Frontal cortex (tissue), 4 donors: ENCODE measurements around the gene PFKFB2. TPM values are rescaled to one million over a fixed set of nuclear protein-coding genes. Genes with fewer than 3 reads are reported as not detected.

ENCODE experiments used
- DNase-seq, 2 donors: peaks; one replicate each; pipeline ENCODE4 v3.0.0; 2012; ENCODE audit warnings: low spot score in 2 of 2
- FAIRE-seq: peaks from 2 replicates; lab custom pipeline; 2012; peaks lifted over from hg19 to GRCh38; lab: Jason Lieb, UNC
- total RNA-seq: library from RNA; depleted of rRNA; stranded (reverse); fragments of >200 nt; gene quantifications from one replicate; pipeline ENCODE4 v1.2.3, GENCODE V29; 2014
- donor health status: control.
- donor health status: control.
- donor health status: control.

Gene PFKFB2
- 9.4 TPM for total RNA-seq

- FAIRE-seq: no peak
Measured at GRCh38 chr1:207052911-207053769, at the start of gene PFKFB2. Gene PFKFB2, plus strand, starts transcription at chr1:207053275. Its CDS starts 1,443 bp downstream, at chr1:207054718.

GRCh38 chr1:207004931-207005830, 47.9 kb upstream of the PFKFB2 start:
- no peak for FAIRE-seq
- DNase-seq: no peak

More at GRCh38 chr1:207052911-207053769, at the start of gene PFKFB2:
- peak; percentile 74 to 89 for DNase-seq

GRCh38 chr1:207006083-207006482, 47.0 kb upstream of the PFKFB2 start:
- no peak for FAIRE-seq
- no peak for DNase-seq

- DNase-seq (no peak), FAIRE-seq (no peak)
Measured at GRCh38 chr1:207006914-207007313, 46.2 kb upstream of the PFKFB2 start.

- no peak for FAIRE-seq
- DNase-seq: no peak
Measured at GRCh38 chr1:207007352-207008033, 45.6 kb upstream of the PFKFB2 start.

DNA sequence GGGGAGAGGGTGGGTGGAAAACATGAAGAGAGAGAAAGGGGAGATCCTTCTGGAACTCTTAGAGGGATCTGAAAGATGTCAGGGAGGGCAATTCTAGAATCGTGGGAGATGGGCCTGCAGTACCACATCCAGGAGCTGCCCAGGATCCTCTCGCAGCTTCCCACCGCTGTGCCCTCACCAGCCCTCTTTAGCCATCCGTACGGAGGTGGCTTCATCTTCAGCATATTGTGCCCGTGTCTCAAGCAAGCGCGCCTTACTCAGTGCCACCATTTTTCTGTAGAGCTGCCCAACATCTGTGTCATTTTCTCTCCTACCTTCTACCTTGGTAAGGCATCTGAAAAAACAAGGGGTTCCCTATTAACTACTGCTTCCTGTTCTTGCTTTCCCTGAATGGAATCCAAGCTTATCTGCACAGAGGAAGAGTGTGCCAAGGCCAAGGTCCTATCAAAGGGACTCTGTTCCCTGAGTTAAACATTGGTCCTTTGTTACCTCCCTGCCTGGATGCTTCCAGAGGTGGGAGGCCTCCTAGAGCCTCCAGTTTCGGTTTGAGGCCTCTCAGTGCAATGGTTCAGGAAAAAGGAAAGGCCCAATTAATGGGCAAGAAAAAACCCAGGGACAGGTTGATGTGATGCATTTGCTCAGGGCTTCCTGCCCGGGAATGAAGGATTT, 43.8 kb upstream of the PFKFB2 start:
- no peak for DNase-seq
- no peak for FAIRE-seq

DNA sequence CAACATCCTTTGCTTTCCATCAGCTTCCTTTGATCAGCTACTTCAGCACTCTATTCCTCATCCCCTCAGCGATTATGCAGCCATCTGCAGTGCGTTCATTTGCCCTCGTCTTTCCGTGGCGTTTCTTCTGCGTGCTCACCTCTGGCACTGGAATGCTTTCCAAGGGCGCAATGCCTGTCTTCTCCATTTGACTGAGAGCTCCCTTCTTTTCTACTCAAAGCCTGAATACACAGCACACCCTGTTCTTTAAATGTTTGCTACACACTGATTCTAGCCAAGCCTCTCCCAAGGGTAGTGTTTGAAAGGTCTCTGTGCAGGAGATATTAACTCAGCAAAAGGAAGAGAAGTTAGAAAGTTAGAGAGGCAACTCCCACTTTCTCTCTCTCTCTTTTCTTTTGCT, 43.1 kb upstream of the PFKFB2 start:
- FAIRE-seq: no peak
- DNase-seq: no peak

DNA sequence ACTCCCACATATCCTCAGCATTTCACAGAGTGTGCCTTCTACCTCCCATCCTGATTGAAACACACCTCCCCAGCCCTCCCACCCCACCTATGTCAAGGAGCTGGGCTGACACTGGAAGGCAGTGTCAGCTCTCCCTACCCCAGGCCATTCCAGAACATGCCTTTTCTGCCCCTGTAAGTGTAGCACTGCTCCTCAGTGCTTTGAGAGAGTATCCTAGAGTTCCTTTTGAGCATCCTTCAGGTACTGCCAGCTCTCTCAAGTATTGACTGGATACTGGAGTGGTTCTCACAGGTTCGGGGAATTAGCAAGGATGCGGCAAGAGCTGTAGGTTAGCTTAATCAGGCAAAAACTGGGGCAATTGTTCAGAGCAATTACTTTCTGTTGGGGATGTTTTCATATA, 42.3 kb upstream of the PFKFB2 start:
- FAIRE-seq (no peak), DNase-seq (no peak)

GRCh38 chr1:207013321-207014085, 39.6 kb upstream of the PFKFB2 start:
- FAIRE-seq (no peak), DNase-seq (no peak)

GRCh38 chr1:207014728-207015127, 38.3 kb upstream of the PFKFB2 start:
- FAIRE-seq (no peak), DNase-seq (no peak)

DNA sequence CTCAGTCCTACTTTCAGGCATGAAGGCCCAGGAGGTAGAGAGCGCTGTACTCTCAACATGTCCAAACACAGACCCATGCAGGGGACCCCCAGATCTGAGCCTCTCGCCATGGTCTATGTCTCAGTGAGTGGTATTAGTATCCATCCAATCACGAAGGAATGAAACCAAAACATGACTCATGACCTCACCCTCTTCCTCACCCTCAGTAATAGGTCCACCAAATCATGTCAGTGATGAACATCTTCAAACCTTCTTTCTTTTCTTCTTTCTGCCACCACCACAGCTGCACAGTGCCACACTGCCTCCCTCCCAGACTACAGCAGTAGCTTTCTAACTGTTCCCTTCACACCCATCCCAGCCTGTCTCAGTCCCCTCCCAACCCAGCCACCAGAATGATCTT, 37.3 kb upstream of the PFKFB2 start:
- DNase-seq (no peak), FAIRE-seq (no peak)

- no peak for FAIRE-seq
Measured at GRCh38 chr1:207017615-207018559, 35.2 kb upstream of the PFKFB2 start.

GRCh38 chr1:207018707-207019106, 34.4 kb upstream of the PFKFB2 start:
- FAIRE-seq (no peak), DNase-seq (no peak)

More at GRCh38 chr1:207017615-207018559, 35.2 kb upstream of the PFKFB2 start:
- peak in 1 of 2 donors; percentile 27 for DNase-seq

DNA sequence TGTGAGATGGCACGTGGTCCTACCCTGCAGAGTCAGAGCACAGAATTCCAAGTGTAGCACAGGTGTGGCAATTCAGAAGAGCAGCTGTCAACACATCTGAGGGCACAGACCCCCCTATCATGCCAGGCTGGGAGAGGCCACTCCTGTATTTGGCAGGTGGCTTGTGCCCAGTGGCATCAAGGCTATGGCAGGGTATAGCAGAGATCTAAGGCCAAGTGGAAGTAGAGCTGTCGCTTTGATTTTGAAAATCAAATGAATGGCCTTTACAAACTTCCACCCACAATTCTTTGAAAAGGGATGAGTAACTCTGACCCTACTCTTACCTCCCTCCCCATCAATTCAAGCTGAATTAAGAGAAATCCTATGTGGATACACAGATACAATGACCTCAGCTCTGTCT, 33.9 kb upstream of the PFKFB2 start:
- no peak for DNase-seq
- no peak for FAIRE-seq

GRCh38 chr1:207019661-207020060, 33.4 kb upstream of the PFKFB2 start:
- no peak for FAIRE-seq
- no peak for DNase-seq

GRCh38 chr1:207020065-207020708, 32.9 kb upstream of the PFKFB2 start:
- DNase-seq (no peak), FAIRE-seq (no peak)

GRCh38 chr1:207020709-207021107, 32.4 kb upstream of the PFKFB2 start:
- FAIRE-seq (no peak), DNase-seq (no peak)
